H9 (cell line): ENCODE data around the gene ANKRD55. TPM values are rescaled to one million over a fixed set of nuclear protein-coding genes. Genes with fewer than 3 reads are reported as not detected.

Experiments used
- DNase-seq: peaks from one replicate; pipeline ENCODE4 v3.0.0-alpha.2; 2017
- H2AFZ ChIP-seq: one replicate; pipeline ENCODE4 v1.6.1; 2013; ENCODE audit warnings: mild to moderate bottlenecking, low read length, control low read depth, moderate library complexity
- H2AK5ac ChIP-seq: 2 replicates; pipeline ENCODE4 v1.6.1; 2013; ENCODE audit warnings: low read length, control low read depth, mixed read lengths; ENCODE audit not compliant: insufficient read length
- H2BK120ac ChIP-seq: one replicate; pipeline ENCODE4 v1.6.1; 2013; ENCODE audit warnings: low read depth, mild to moderate bottlenecking, low read length, control low read depth, inconsistent platforms; ENCODE audit not compliant: poor library complexity, severe bottlenecking
- H2BK12ac ChIP-seq: 2 replicates; pipeline ENCODE4 v1.6.1; 2013; ENCODE audit warnings: low read length, control low read depth, mixed read lengths, low read depth; ENCODE audit not compliant: insufficient read length
- H2BK15ac ChIP-seq: 2 replicates; pipeline ENCODE4 v1.6.1; 2013; ENCODE audit warnings: low read depth, low read length, control low read depth
- H2BK20ac ChIP-seq: one replicate; pipeline ENCODE4 v1.6.1; 2013; ENCODE audit warnings: low read depth, mild to moderate bottlenecking, low read length, control low read depth, inconsistent platforms; ENCODE audit not compliant: poor library complexity, severe bottlenecking
- H2BK5ac ChIP-seq: 2 replicates; pipeline ENCODE4 v1.6.1; 2013; ENCODE audit warnings: low read length, control low read depth, mixed read lengths; ENCODE audit not compliant: insufficient read length
- H3K14ac ChIP-seq: 2 replicates; pipeline ENCODE4 v1.6.1; 2013; ENCODE audit warnings: low read length, control low read depth; ENCODE audit not compliant: insufficient read depth
- H3K18ac ChIP-seq: 2 replicates; pipeline ENCODE4 v1.6.1; 2013; ENCODE audit warnings: low read depth, mild to moderate bottlenecking, mixed read lengths, low read length, control low read depth; ENCODE audit not compliant: insufficient read length
- H3K23ac ChIP-seq: 2 replicates; pipeline ENCODE4 v1.6.1; 2013; ENCODE audit warnings: low read length, control low read depth, mixed read lengths, low read depth; ENCODE audit not compliant: insufficient read length
- H3K23me2 ChIP-seq: 2 replicates; pipeline ENCODE4 v1.6.1; 2013; ENCODE audit warnings: low read depth, mild to moderate bottlenecking, mixed read lengths, low read length, control low read depth; ENCODE audit not compliant: insufficient read length, poor library complexity, severe bottlenecking
- H3K27ac ChIP-seq: 2 replicates; pipeline ENCODE4 v1.5.1; 2013; ENCODE audit warnings: low read length, control low read depth, mixed read lengths, low read depth; ENCODE audit not compliant: insufficient read length
- H3K27me3 ChIP-seq: 2 replicates; pipeline ENCODE4 v1.6.1; 2013; ENCODE audit warnings: low read length, control low read depth, inconsistent platforms; ENCODE audit not compliant: insufficient read depth
- H3K4ac ChIP-seq: 2 replicates; pipeline ENCODE4 v1.6.1; 2013; ENCODE audit warnings: low read depth, mild to moderate bottlenecking, control low read depth, inconsistent platforms, low read length, moderate library complexity
- H3K4me1 ChIP-seq: 2 replicates; pipeline ENCODE4 v1.6.1; 2013; ENCODE audit warnings: low read length, control low read depth, inconsistent platforms; ENCODE audit not compliant: insufficient read depth
- H3K4me2 ChIP-seq: 2 replicates; pipeline ENCODE4 v1.6.1; 2013; ENCODE audit warnings: low read length, control low read depth, mixed read lengths; ENCODE audit not compliant: insufficient read length, insufficient read depth
- H3K56ac ChIP-seq: 2 replicates; pipeline ENCODE4 v1.6.1; 2013; ENCODE audit warnings: low read depth, mild to moderate bottlenecking, mixed read lengths, low read length, control low read depth; ENCODE audit not compliant: insufficient read length
- H3K79me1 ChIP-seq: 2 replicates; pipeline ENCODE4 v1.6.1; 2013; ENCODE audit warnings: low read depth, mild to moderate bottlenecking, moderate library complexity, low read length, control low read depth, inconsistent platforms; ENCODE audit not compliant: insufficient read depth, poor library complexity, severe bottlenecking
- H3K79me2 ChIP-seq: 2 replicates; pipeline ENCODE4 v1.6.1; 2013; ENCODE audit warnings: low read length, control low read depth, inconsistent platforms; ENCODE audit not compliant: insufficient read depth
- H3K9ac ChIP-seq: 2 replicates; pipeline ENCODE4 v1.6.1; 2013; ENCODE audit warnings: low read length, control low read depth, mixed read lengths; ENCODE audit not compliant: insufficient read length; ENCODE audit errors: extremely low read depth
- H3K9me3 ChIP-seq: one replicate; pipeline ENCODE4 v1.6.1; 2013; ENCODE audit warnings: low read depth, low read length, inconsistent platforms; ENCODE audit not compliant: control insufficient read depth
- H3T11ph ChIP-seq: one replicate; pipeline ENCODE4 v1.6.1; 2013; ENCODE audit warnings: mild to moderate bottlenecking, low read length, control low read depth, inconsistent platforms
- H4K20me1 ChIP-seq: one replicate; pipeline ENCODE4 v1.6.1; 2013; ENCODE audit not compliant: control insufficient read depth, insufficient read length, insufficient read depth
- H4K5ac ChIP-seq: 2 replicates; pipeline ENCODE4 v1.6.1; 2013; ENCODE audit warnings: low read depth, mild to moderate bottlenecking, mixed read lengths, low read length, control low read depth; ENCODE audit not compliant: insufficient read length
- H4K8ac ChIP-seq: replicated peaks from 2 replicates; pipeline ENCODE4 v1.6.1; 2013; ENCODE audit warnings: low read length, control low read depth, mixed read lengths, low read depth; ENCODE audit not compliant: insufficient read length
- H4K91ac ChIP-seq: 2 replicates; pipeline ENCODE4 v1.6.1; 2013; ENCODE audit warnings: low read depth, mild to moderate bottlenecking, moderate library complexity, mixed read lengths, low read length, control low read depth; ENCODE audit not compliant: insufficient read length
- H3K27ac Mint-ChIP-seq, 3 experiments: 2 replicates in 2 of 3; 3 replicates in 1 of 3; pipeline ENCODE4 v1.8.0; 2020 to 2021; ENCODE audit warnings: mixed read lengths in 3 of 3, mild to moderate bottlenecking in 1 of 3, moderate library complexity in 1 of 3
- H3K27me3 Mint-ChIP-seq: 2 replicates; pipeline ENCODE4 v1.8.0; 2021; ENCODE audit warnings: low read depth, mild to moderate bottlenecking, moderate library complexity, mixed read lengths
- H3K36me3 Mint-ChIP-seq, 3 experiments: 2 replicates in 2 of 3; 3 replicates in 1 of 3; pipeline ENCODE4 v1.8.0; 2020 to 2021; ENCODE audit warnings: low read depth in 3 of 3, mixed read lengths in 3 of 3; ENCODE audit not compliant: insufficient read depth in 1 of 3
- H3K4me1 Mint-ChIP-seq, 2 experiments: 2 replicates each; pipeline ENCODE4 v1.8.0; 2020; ENCODE audit warnings: mixed read lengths in 2 of 2
- H3K4me3 Mint-ChIP-seq, 2 experiments: 2 replicates in 1 of 2; 3 replicates in 1 of 2; pipeline ENCODE4 v1.8.0; 2020 to 2021; ENCODE audit warnings: mild to moderate bottlenecking in 2 of 2, mixed read lengths in 2 of 2, moderate library complexity in 1 of 2
- H3K9me3 Mint-ChIP-seq, 2 experiments: 2 replicates in 1 of 2; 3 replicates in 1 of 2; pipeline ENCODE4 v1.8.0; 2020; ENCODE audit warnings: mild to moderate bottlenecking in 2 of 2, mixed read lengths in 2 of 2, moderate library complexity in 1 of 2
- WGBS: extraction: QIAGEN DNeasy Blood & Tissue Kit; methylation state at CpG from one replicate; pipeline ENCODE4 v1.1.7; 2013; ENCODE audit warnings: missing lambda C conversion rate, low lambda C conversion rate, mixed read lengths; ENCODE audit not compliant: insufficient read length; ENCODE audit errors: extremely low coverage; 5-methylcytosine and 5-hydroxymethylcytosine counted together
- total RNA-seq: library from RNA; stranded (reverse); gene quantifications from 2 replicates; pipeline ENCODE4 v1.2.1, GENCODE V29; 2021
- TF ChIP-seq, protein P1 (sequence below): fragments of 200-600 bp; sonication (generic); conservative IDR thresholded peaks from 3 replicates; pipeline ENCODE4 v1.8.0; 2021; ENCODE audit warnings: antibody characterized with exemption, mild to moderate bottlenecking

Gene ANKRD55
- total RNA-seq, 1 experiment from 2014 or later = not detected

DNA sequence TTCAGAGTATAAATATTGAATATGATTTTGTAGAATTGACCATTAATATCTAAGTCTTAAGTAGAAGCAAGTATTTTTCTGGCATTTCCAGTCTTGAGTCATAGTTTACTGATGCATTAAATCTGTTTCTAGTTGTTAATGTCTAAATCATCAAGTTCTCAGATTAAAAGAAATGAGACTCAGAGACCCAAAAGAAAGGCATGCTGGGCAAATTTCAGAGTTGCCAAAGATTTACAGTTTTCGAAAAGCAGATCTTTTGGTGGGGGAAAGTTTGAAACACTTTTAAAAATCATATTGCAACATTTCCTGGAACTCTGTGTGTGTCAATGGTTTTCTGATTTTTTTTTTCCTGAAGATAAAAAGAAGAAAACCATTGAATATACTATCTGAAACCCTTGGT lies 60.9 kb downstream of the ANKRD55 start:
- no peaks in the 10 kb centered on the region; a peak in 1 of 7 replicates for H3K36me3 Mint-ChIP-seq
- TF ChIP-seq, protein P1, sequence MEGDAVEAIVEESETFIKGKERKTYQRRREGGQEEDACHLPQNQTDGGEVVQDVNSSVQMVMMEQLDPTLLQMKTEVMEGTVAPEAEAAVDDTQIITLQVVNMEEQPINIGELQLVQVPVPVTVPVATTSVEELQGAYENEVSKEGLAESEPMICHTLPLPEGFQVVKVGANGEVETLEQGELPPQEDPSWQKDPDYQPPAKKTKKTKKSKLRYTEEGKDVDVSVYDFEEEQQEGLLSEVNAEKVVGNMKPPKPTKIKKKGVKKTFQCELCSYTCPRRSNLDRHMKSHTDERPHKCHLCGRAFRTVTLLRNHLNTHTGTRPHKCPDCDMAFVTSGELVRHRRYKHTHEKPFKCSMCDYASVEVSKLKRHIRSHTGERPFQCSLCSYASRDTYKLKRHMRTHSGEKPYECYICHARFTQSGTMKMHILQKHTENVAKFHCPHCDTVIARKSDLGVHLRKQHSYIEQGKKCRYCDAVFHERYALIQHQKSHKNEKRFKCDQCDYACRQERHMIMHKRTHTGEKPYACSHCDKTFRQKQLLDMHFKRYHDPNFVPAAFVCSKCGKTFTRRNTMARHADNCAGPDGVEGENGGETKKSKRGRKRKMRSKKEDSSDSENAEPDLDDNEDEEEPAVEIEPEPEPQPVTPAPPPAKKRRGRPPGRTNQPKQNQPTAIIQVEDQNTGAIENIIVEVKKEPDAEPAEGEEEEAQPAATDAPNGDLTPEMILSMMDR = no peak
- Histone ChIP-seq H2BK20ac (no peak overlapping the region), H3K4me2 (no peak overlapping the region), H3K79me1 (no peaks in the 10 kb centered on the region), H2BK120ac (no peak overlapping the region), H2BK5ac (no peak overlapping the region), H4K20me1 (no peaks in the 10 kb centered on the region), H4K5ac (no peak overlapping the region), H3K23ac (no peak overlapping the region), H3K27ac (no peak overlapping the region), H3T11ph (no peak overlapping the region), H3K18ac (no peak overlapping the region), H2BK15ac (no peak overlapping the region), H4K8ac (no peak overlapping the region), H3K56ac (no peak overlapping the region), H3K27me3 (no peaks in the 10 kb centered on the region), H2AFZ (no peak overlapping the region), H3K14ac (no peak overlapping the region), H3K9ac (no peak overlapping the region), H2BK12ac (no peak overlapping the region), H3K23me2 (no peaks in the 10 kb centered on the region), H3K79me2 (no peaks in the 10 kb centered on the region), H3K9me3 (no peaks in the 10 kb centered on the region), H2AK5ac (no peak overlapping the region), H3K4me1 (peaks cover 6% of the 10 kb centered on the region; the same call in 1 of the 2 replicates), H3K4ac (no peak overlapping the region), H4K91ac (no peak overlapping the region)
- no CpG with 5 or more reads among the region's 1 CpG for WGBS
- DNase-seq = no peak
- peaks cover 18 to 22% of the 10 kb centered on the region in 2 experiments for H3K4me1 Mint-ChIP-seq
- H3K27ac Mint-ChIP-seq = no peak overlapping the region
- H3K4me3 Mint-ChIP-seq = no peak overlapping the region
- no peaks in the 10 kb centered on the region; the same call in 1 of the 2 replicates for H3K27me3 Mint-ChIP-seq
- H3K9me3 Mint-ChIP-seq = no peaks in the 10 kb centered on the region
